NCI-H2227 treated with DMSO at 0.1 percent for 48 hours (cell line): ENCODE results near the gene ZBTB20.

Experiments
- DNase-seq: peaks from one replicate; lab custom pipeline; 2025; lab: John Stamatoyannopoulos, UW

Gene ZBTB20

DNA sequence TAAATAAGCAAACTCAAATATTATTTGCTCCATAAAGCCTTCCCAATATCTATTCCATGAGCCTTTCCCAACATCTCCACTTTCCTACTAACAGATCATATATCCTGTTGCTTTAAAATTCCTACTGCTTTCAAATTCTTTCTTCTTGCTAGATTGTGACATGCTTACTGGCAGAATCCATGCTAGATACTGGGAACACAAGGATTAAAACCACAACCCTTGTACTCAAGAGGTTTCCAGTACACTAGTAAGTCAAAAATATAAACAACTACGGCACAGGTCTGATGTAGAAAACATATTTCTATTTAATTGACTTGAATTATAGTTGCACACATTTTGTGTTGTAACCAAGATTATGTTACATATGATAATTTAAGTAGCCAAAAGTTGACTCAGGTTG is 275.0 kb downstream of the ZBTB20 start:
- no peak for DNase-seq

DNA sequence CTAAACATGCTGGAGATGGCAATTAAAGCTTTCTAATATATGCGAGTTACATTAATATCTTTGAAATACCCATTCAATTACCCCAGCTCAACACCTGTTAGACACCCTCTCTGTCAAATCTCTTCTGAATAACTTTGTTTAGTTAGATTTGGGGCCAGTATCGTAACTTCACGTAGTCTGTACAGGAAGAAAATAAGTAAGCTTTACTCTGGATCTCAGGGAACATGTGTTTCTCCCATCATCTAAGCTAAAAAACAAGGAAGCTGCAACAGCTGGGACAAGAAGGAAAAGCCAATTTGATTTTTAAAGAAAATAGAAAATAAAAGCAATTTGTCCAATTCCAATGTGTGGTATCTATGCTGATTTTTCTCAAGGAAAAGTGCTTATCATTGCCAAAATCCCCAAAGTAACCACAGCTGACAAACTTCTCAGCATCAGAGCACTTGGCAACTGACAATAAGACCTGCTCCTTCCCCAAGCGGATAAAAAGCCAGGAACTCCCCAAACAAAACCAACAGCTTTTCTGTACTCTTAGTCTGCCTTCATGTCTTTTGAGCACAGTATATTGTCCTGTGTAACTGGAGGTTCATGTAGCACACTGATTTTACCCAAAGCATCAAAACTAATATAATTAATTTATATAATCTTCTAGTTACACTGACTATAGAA is 279.1 kb downstream of the ZBTB20 start:
- no peak for DNase-seq

DNA sequence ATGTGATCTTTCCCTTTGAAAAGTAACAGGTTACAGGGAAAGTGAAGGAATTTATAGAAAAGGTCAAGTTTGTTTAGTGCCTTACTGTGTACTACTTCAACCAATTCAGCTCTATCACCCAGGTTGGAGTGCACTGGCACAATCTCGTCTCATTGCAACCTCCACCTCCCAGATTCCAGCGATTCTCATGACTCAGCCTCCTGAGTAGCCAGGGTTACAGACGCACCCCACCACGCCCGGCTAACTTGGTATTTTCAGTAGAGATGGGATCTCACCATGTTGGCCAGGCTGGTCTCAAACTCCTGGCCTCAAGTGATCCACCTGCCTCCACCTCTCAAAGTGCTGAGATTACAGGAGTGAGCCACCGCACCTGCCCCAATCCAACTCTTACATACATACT is 279.7 kb downstream of the ZBTB20 start:
- DNase-seq: no peak

DNA sequence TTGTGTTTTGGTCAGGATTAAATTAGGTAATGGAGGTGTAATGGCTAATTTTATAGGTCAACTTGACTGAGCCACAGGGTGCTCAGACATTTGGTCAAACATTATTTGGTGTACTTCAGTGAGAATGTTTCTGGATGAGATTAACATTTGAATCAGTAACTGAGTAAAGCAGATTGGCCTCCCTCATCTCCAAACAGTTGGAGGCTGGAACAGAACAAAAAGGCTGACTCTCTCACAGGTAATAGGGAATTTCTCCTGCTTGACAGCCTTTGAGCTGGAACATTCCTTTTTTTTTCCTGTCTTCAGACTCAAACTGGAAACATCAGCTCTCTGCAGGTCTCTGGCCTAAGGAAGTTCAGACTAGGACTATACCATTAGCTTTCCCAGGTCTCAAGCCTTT is 280.7 kb downstream of the ZBTB20 start:
- no peak for DNase-seq

DNA sequence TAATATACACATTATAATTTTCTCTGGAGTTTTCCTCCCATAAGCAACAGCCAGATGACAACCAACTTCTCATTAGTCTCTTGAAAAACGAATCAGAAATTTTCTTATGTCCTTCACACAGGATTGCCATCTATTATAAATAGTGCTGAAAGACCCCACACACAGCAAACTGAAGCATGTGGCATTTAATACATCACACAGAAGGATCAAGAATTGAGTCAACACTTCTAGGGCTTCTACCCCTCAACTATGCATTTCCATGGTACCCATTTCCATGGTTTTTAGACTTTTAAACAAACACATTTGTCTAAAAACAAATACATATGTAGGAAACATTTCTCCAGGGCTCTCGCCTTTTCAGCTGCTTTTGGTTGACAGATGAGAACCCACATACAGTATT is 282.1 kb downstream of the ZBTB20 start:
- no peak for DNase-seq

DNA sequence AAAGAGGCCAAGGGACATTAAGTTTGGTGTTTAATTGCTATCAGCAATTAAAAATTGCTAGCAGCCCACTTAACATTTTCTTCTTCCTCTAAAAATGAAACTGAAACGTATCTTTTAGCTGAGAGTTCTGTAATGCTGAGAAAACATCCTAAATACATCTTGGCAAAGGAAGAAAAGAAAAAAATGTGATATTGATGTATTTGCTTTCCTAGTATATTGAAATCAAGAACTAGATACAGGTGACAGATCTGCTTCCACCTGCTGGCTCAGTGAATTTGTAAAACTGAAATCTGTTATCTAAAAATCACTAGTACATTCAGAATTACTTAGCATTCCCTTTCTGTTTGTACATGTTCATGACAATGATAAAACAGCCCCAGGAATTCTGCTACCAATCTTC is 283.2 kb downstream of the ZBTB20 start:
- no peak for DNase-seq

DNA sequence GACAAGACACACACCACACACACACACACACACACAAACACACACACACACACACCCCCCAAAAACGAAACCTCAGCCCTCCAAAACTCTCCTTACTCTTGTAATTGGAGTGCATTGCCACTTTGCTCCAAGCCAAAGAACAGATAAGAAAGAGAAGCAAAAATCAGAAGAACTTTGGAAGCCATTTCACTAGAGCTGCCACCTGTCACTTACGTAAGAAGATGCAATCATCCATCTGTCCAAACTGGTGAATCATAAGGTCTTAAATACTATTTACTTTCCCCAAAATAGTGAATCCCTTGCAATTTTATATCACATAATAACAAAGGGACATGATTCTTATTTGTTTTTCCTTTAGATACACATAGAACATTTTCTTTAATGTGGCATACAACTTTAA is 285.4 kb downstream of the ZBTB20 start:
- DNase-seq: no peak

DNA sequence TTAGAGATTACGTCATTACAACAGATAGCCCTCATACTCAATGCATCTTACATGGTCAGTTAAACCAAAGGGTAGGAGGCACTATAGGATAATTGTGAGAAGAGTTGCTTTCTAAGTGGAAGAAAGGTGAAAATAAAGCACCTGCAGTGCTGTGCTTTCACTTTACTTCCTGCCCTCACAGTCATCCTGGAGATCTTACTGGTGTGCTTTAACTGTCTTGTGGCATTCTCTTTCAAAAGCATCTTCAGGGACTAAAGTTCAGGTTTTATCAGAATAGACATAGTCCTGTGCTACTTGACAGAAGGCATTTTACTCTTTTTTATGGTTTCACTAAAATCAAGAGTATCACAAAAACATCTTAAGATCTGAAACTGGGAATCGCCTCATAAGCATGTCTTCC is 286.6 kb downstream of the ZBTB20 start:
- DNase-seq: no peak

DNA sequence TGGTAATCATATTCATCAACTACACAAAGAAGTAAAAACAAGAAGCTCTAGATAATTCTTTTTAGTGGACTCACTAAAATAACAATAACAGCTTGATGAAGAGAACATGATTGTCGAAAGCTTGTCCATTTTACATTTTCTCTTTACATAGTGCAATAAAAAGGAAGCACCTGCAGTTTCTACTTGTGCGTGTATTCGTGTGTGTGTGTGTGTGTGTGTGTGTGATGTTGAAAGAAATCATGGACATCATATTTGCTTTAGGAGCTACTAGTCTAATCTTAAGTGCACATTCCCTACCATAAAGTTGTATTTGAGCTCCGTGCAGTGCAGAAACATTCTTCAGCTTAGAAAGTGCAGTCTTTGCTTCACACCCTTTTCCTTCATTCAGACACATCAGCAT is 288.8 kb downstream of the ZBTB20 start:
- DNase-seq: no peak

DNA sequence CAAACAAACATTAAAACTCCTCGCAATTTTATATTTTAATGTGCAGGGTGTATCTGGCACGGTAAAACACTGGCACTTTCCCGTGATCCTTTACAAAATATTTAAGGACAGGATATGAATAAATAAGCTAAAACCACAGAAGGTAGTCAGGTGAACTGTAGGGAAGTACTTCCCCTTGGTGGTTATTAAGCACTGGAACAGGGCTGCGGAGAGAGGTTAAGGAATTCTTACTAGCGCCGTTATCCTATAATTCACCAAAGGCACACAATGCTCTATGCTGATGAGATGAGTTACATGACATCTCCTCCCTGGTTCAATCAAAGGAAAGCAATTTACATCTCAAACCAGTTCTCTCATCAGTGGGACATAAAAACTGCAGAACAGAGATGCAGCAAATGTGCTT is 289.8 kb downstream of the ZBTB20 start:
- DNase-seq: no peak

DNA sequence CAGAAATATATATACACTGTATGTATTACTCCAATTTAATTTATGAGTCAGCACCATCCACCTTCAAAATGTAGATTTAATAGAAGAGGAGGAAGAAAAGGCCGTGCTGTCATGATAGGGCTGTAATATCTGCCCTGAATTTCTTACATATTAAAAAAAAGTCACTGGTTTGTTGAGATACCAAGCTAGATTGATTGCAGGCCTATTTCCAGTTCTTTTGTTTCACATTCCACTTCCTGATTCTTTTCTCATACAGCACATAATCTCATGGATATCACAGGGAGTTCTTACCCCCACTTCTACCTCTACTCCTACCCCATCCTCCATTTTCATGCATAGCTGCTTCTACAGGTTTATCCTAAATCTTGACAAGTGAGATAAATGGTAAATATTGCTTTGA is 290.3 kb downstream of the ZBTB20 start:
- DNase-seq: no peak

DNA sequence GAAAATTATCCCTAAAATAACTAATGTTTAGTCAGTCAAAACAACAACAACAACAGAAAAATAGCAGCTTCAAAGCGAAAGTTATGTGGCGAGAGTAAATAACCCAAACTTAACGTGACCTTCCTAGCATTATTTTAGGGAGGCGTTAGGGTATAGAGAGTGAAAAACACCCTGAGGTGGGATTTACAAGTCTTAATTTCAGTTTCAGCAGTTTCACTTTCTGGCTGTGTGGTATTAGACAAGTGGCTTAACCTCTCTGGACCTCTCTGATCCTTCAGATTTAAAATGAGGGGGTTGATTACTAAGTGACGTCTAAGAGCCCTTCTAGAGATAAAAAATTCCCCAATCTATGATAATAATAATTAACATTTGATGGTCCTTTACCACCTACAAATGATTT is 291.2 kb downstream of the ZBTB20 start:
- DNase-seq: no peak

DNA sequence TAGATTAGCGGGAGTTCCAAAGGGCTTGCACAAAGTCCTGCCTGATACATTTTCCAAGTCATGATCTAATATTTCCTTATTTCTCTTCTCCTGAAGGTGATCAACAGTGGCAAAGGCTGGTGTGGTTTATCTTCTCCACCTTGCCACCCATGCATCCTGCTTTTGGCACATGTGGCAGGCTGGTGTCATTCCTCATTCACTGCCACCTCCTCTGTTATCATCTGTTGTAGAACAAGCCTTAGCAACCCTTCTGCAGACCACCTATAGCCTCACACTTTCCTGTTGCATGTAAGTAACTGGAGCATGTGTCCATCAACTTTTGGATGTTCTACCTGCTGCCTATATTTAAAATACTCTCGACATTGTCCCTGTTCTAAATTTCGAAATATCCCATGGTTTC is 294.1 kb downstream of the ZBTB20 start:
- no peak for DNase-seq

DNA sequence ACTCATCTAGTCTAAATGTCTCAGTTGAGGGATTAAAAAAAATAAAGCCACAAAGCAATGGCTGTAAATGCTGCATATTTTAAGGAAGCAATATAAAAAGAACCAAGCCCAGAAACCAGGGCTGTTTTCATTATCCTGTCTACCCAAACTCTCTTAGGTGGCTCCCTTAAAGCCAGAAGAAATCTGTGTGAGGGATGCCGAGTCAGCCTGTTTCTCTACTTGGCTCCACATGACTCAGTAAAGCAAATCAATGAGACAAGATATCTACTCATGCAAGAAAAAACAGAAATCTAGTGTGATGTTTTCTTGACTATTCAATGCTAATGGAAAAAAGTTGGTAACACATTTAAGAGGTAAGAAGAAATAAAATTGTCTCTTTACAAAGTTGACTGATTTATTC is 296.2 kb downstream of the ZBTB20 start:
- no peak for DNase-seq

DNA sequence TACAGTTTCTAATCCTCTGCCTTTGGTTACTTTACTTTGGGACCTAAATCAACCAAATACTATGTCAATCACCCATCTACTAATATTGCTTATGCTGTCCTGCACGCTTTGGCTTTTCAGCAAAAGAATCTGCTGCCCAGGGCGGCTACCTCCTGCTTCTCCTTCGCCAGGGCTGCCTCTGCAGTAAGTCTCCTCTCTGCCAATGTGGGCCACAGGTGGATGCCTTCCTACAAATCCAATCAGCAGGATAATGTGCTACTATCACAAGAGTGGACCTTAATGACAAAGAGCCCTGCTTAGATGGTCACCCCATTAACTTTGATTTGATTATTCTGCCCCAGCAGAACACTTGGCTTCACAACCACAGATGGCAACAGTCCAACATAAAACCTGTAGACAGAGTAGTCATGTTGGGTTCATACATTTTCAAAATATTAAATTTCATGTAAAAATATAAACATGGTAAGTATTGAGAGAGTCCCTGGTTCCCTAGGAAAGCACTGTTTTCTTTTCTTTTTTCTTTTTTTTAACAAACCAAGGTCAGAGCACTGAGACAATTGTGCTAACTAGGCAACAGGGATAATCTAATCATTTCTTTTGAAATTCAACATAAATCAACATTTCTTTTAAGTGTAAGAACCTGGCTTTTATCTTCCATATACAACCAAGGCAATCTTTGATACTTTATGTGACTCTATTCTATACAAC is 298.3 kb downstream of the ZBTB20 start:
- no peak for DNase-seq

DNA sequence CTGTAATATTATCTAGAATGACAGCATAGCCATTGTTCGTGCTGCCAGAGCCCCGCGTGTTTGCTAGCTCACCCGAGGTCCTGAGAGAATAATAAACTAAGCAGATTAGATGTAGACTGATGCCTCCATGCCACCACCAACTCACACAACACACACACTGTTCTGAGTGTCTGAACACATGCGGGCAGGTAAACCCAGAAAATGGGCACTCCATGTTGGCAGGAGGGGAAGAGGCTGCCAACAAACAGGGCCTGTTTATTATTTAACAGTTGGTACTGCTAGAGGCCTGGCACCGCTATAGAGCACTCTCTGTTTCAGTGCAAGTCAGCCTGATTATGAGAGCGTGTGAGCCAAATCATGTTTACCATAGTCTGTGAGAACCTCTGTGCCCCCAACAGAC is 299.0 kb downstream of the ZBTB20 start:
- DNase-seq: no peak

DNA sequence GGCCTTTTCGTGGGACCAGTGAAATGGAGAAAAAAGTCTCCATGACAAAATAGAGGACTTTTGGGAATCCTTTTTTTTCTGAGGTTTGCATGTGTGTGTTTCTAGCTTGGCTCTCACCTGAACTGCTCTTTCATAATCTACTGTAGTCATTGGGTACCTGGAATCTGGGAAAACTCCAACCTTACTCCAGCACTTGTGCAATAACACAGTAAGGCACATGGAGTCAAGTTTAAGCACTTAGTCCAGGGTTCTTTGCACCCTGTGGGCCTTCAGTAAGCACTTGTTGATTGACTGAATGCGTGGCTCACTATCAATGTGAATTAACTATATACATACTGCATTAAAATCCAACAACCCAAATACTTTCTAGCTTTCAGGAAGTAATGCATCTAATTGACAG is 299.5 kb downstream of the ZBTB20 start:
- DNase-seq: no peak

DNA sequence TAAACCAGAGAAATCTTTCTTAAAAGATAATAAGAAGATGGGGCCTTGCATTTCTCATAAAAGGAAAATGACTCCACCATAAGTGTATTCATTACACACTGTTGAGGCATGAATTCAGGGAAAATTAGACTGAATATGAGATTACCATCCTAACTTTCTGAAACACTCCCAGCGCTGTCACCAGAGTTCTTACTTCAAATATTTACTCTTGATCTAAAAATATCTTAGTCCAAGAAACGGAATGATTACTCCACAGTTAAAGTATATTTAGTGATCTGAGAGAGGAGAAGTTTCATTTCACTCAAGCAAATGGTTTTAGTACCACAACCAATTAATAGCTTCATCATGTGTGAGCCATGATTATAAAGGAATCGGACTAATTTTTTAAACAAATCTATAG is 300.3 kb downstream of the ZBTB20 start:
- no peak for DNase-seq

DNA sequence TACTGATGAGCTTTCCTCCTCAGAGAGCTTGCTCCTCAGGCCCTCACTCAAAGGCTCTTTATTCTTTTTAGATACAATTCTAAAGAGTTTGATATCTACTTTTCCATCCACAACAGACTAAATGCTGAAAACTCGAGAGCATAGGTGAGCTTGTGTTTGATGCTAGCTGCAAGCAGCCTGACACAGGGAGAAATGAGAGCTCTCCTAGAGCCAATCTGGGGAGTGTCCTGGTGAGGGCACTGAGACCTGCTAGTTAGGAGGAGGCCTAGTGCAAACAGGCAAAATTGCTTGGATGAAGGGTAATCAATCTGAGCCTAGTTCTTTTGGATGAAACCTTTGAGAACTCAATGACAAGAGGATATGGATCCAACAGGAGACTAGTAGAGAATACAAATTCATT is 300.8 kb downstream of the ZBTB20 start:
- no peak for DNase-seq

DNA sequence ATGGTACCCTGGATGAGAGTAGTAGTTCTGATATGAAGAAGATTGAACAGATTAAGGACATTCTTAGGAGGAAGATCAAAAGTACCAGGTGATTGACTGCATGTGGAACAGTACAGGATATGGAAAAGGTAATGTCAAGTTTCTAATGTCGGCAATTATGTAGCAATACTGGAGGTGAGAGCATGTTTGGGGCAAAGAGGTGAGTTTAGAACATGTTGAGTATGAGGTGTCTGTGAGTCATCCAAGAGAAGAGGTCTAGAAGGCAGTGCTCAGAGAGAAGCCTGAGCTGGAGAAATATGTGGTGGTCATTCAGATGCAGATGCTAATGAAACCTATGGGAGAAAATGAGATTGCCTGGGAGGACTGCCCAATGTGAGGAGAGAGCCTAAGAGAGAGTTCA is 305.6 kb downstream of the ZBTB20 start:
- DNase-seq: no peak

DNA sequence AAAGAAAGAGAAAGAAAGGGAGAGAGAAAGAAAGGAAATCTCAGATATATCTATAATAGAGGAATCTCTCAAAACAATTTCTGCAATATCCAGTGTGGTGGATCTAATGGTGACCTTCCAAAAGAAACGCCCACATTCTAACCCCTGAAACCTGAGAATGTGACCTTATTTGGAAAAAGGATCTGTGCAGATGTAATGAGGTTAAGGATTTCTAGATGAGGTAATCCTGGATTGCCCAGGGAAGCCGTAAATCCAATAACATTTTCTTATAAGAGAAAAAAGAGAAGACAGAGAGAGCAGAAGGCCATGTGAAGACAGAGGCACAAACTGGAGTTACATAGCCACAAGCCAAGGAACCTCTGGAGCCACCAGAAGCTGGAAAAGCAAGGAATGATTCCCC is 307.6 kb downstream of the ZBTB20 start:
- no peak for DNase-seq

DNA sequence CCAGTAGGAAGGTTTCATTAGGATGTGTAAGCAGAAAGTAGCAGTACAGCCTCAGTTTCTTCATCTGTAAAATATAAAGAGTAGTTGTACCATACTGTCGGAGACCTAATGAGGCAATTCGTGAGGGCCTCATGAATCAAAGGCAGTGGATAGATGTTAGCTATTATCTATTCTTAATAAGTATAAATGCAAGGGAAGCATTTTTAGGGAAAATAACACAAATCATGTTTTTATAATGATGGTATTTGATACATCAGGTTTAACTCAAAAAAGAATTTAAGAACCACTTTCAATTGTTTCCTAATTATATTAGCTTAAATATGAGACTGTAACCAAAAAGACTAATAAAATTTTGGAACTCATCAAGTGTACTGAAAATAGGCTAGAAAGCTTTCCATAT is 309.1 kb downstream of the ZBTB20 start:
- DNase-seq: no peak

DNA sequence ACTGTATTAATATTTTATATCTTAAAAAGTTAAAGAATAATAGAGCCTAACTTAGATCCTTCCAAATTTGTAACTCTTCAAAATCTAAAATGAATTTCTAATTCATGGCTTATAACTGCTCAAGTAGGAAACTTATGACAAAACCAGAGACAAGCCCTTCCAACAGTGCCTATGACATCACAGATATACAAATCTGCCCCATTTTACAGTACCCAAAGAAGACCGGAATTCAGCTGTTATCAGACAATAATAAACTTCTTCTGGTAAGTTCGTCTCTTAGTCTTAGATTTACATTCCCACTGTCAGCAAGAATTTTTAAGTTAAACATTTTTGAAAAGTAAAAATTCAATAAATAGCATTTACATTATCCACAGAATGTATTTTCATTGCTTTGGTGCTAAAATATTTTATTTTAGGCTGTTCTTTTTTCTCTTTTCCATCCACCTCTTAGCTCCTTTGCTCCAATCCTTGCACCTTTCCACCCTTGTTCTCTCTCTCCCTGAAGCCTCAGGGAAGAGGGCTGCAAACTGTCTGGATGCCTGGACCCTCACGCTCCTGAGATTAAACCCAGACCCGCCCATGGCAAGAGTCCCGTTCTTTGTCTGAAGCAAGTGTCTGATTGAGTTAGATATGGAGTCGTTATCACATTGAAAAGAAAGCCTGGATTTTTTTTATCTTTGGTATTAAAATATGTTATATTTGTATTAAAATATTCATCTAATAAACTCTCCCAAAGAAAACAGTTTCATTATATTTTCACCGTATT is 312.7 kb downstream of the ZBTB20 start:
- no peak for DNase-seq
